HT-29 (cell line): ENCODE results near the gene KATNB1. TPM values are rescaled to one million over a fixed set of nuclear protein-coding genes. Genes with fewer than 3 reads are reported as not detected.

Source experiments
- small RNA-seq: library from RNA; depleted of rRNA; stranded (forward); fragments of <200 nt; gene quantifications from one replicate; pipeline ENCODE3, GENCODE V24; 2014
- total RNA-seq: library from RNA; depleted of rRNA; stranded (reverse); fragments of >200 nt; shearing (Covaris generic); gene quantifications from 2 replicates; pipeline ENCODE4 v1.2.3, GENCODE V29; 2014; rRNA removed

The KATNB1 gene
- total RNA-seq, 1 experiment from 2014 or later, result 80.2 TPM

Small RNA genes within 50 kb of the gene (small RNA-seq; reads per million reads assigned to genes)
- gene MIR6772, result not detected

Other genes with a start within 250 kb of the KATNB1 start
- 118 and 122 TPM in 2 replicates for gene DOK4, start 249.3 kb upstream of the KATNB1 start, total RNA-seq
- 7.6 and 7.7 TPM in 2 replicates for gene CCDC102A, start 199.2 kb upstream of the KATNB1 start, total RNA-seq
- gene ADGRG5, start 193.1 kb upstream of the KATNB1 start, total RNA-seq, result 3.1 and 5.1 TPM in 2 replicates
- gene ADGRG1, start 107.1 kb upstream of the KATNB1 start, total RNA-seq, result 138 TPM in 2 replicates
- not detected in 2 replicates for gene ADGRG3, start 67.5 kb upstream of the KATNB1 start, total RNA-seq
- gene DRC7, start 41.0 kb upstream of the KATNB1 start, total RNA-seq, result not detected in 2 replicates
- gene KIFC3, start 66.7 kb downstream of the KATNB1 start, total RNA-seq, result 37.8 and 43.4 TPM in 2 replicates
- gene CNGB1, start 235.4 kb downstream of the KATNB1 start, total RNA-seq, result not detected in 2 replicates